Left ventricle myocardium inferior (tissue), 1 donor: ENCODE results near the gene MID2. TPM values are rescaled to one million over a fixed set of nuclear protein-coding genes. Genes with fewer than 3 reads are reported as not detected.

Experiments used
- DNase-seq: peaks from one replicate; pipeline ENCODE4 v3.0.0-alpha.2; 2020
- H3K27ac ChIP-seq: fragments of 200-600 bp; replicated peaks from 2 replicates; pipeline ENCODE4 v1.8.0; 2021
- H3K27me3 ChIP-seq: fragments of 200-600 bp; 2 replicates; pipeline ENCODE4 v1.8.0; 2021; ENCODE audit warnings: low read depth
- H3K36me3 ChIP-seq: fragments of 200-600 bp; 2 replicates; pipeline ENCODE4 v1.8.0; 2021
- H3K4me1 ChIP-seq: fragments of 200-600 bp; 2 replicates; pipeline ENCODE4 v1.8.0; 2021
- H3K4me3 ChIP-seq: fragments of 200-600 bp; 2 replicates; pipeline ENCODE4 v1.8.0; 2021; ENCODE audit warnings: mild to moderate bottlenecking, moderate library complexity
- H3K9me3 ChIP-seq: fragments of 200-600 bp; replicated peaks from 2 replicates; pipeline ENCODE4 v1.8.0; 2021
- intact Hi-C: fragments of 100-400 bp; cut with micrococcal nuclease; formaldehyde crosslinking; loops from one replicate; pipeline ENCODE4 v1.11.0; 2022
- total RNA-seq: library from RNA; stranded (reverse); fragmentation: NEBNext Ultra II Directional; extraction: Animal tissue kit (Norgen Biotek cat#: 25700); gene quantifications from one replicate; pipeline ENCODE4 v1.2.1, GENCODE V29; 2021
- TF ChIP-seq, protein P1 (sequence below): fragments of 200-600 bp; IDR thresholded peaks from 2 replicates; pipeline ENCODE4 v1.8.0; 2021; ENCODE audit warnings: antibody characterized with exemption, mild to moderate bottlenecking, borderline replicate concordance
- donor health status: DM: no; HTN: yes; CAD: no; lungs with severe emphysema.

MID2 gene
- total RNA-seq, 1 donor from 2014 or later: 6.3 TPM

DNA sequence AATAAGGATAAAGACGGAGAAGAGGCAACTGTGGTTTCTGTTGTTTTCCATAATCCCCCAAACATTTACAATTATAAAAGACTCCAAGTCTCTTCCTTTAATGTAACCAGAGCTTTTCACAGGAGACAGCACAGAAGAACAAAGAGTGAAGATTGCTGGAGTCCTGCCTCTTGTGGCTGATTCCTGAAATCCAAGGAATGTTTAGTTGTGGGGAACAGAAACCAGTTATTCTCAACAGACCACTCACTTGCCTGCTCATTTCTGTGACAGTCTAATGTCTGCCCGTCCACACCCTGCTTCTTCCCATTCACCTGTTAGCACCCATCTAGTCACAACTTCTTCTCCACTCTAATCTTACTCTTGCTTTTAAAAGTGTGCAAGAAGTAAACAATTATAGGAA lies 144.4 kb downstream of the MID2 start:
- Histone ChIP-seq H3K9me3 (no peaks in the 10 kb centered on the region), H3K4me3 (no peak overlapping the region), H3K4me1 (no peaks in the 10 kb centered on the region), H3K27ac (no peak overlapping the region), H3K27me3 (no peaks in the 10 kb centered on the region), H3K36me3 (no peaks in the 10 kb centered on the region)
- intact Hi-C loops: no loop called here
- TF ChIP-seq, protein P1, sequence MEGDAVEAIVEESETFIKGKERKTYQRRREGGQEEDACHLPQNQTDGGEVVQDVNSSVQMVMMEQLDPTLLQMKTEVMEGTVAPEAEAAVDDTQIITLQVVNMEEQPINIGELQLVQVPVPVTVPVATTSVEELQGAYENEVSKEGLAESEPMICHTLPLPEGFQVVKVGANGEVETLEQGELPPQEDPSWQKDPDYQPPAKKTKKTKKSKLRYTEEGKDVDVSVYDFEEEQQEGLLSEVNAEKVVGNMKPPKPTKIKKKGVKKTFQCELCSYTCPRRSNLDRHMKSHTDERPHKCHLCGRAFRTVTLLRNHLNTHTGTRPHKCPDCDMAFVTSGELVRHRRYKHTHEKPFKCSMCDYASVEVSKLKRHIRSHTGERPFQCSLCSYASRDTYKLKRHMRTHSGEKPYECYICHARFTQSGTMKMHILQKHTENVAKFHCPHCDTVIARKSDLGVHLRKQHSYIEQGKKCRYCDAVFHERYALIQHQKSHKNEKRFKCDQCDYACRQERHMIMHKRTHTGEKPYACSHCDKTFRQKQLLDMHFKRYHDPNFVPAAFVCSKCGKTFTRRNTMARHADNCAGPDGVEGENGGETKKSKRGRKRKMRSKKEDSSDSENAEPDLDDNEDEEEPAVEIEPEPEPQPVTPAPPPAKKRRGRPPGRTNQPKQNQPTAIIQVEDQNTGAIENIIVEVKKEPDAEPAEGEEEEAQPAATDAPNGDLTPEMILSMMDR: no peak
- DNase-seq: no peak

DNA sequence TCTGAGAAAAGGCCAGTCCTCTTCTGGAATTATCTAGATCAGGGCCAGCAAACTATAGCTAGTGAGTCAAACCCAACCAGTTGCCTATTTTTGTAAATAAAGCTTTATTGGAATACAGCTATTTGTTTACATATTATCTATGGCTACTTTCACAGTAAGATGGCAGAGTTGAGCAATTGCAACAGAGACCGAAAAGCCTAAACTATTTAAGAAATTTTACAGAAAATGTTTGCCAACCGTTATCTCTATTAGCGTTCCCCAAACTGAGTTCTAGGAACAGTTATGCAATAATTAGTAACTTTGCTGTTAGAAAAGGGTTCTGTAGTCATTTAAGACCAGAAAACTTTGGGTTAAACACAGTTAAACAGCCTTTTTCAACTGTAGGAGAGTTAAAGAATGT lies 146.0 kb downstream of the MID2 start:
- TF ChIP-seq, protein P1: no peak
- Histone ChIP-seq H3K27ac (no peak overlapping the region), H3K27me3 (no peaks in the 10 kb centered on the region), H3K4me1 (no peaks in the 10 kb centered on the region), H3K9me3 (no peaks in the 10 kb centered on the region), H3K4me3 (no peak overlapping the region), H3K36me3 (no peaks in the 10 kb centered on the region)
- DNase-seq: no peak
- intact Hi-C loops: no loop called here

Other genes with a start within 250 kb of the MID2 start
- 22.1 TPM for gene PRPS1, start 197.4 kb upstream of the MID2 start, total RNA-seq
- gene TSC22D3, start 50.1 kb upstream of the MID2 start, total RNA-seq: 58.9 TPM
- gene NCBP2L, start 48.1 kb upstream of the MID2 start, total RNA-seq: not detected
- gene TEX13B, start 156.5 kb downstream of the MID2 start, total RNA-seq: not detected
- gene VSIG1, start 219.2 kb downstream of the MID2 start, total RNA-seq: not detected